K562 (cell line): ENCODE results near the gene PSAP. TPM values are rescaled to one million over a fixed set of nuclear protein-coding genes. Genes with fewer than 3 reads are reported as not detected.

ENCODE experiments used
- ARID2 ChIP-seq: fragments of 450-650 bp; IDR thresholded peaks from 2 replicates; pipeline ENCODE4 v1.6.1; 2017; ENCODE audit warnings: antibody characterized with exemption, mild to moderate bottlenecking
- CXXC5 ChIP-seq: fragments of 250-450 bp; sonication (Bioruptor Pico); IDR thresholded peaks from 2 replicates; pipeline ENCODE4 v1.8.0; 2022; ENCODE audit warnings: inconsistent platforms, mild to moderate bottlenecking, moderate library complexity
- ELF2 ChIP-seq: fragments of 250-450 bp; sonication (Bioruptor Pico); IDR thresholded peaks from 2 replicates; pipeline ENCODE4 v1.5.0; 2021; ENCODE audit warnings: mild to moderate bottlenecking
- ETV1 ChIP-seq: fragments of 450-650 bp; conservative IDR thresholded peaks from 2 replicates; pipeline ENCODE4 v1.6.1; 2016; ENCODE audit warnings: missing genetic modification characterization, control low read depth, low read depth, missing compliant biosample characterization
- L3MBTL2 ChIP-seq: fragments of 450-650 bp; IDR thresholded peaks from 2 replicates; pipeline ENCODE4 v1.6.1; 2016; ENCODE audit warnings: mild to moderate bottlenecking, moderate library complexity
- NR3C1 ChIP-seq: sonication (generic); formaldehyde crosslinking; IDR thresholded peaks from 2 replicates; pipeline ENCODE4 v1.8.1; 2022; ENCODE audit warnings: missing genetic modification reagents
- PHF20 ChIP-seq: fragments of 450-650 bp; IDR thresholded peaks from 2 replicates; pipeline ENCODE4 v1.6.1; 2018; ENCODE audit not compliant: partially characterized antibody
- POLR2G ChIP-seq: fragments of 200-400 bp; formaldehyde crosslinking; IDR thresholded peaks from 2 replicates; pipeline ENCODE4 v1.6.1; 2017; ENCODE audit warnings: low read depth, mild to moderate bottlenecking, antibody characterized with exemption, low read length, moderate library complexity
- SIN3A ChIP-seq, 2 experiments: fragments of 150-350 bp in 1 of 2; IDR thresholded peaks; 2 replicates each; pipeline ENCODE4 v1.6.1; 2011 to 2016; ENCODE audit warnings: borderline replicate concordance in 2 of 2, low read depth in 2 of 2, low read length in 2 of 2, mild to moderate bottlenecking in 2 of 2, moderate library complexity in 2 of 2; ENCODE audit not compliant: control insufficient read depth in 1 of 2
- SIRT6 ChIP-seq: IDR thresholded peaks from one replicate; pipeline ENCODE4 v1.6.1; 2012; ENCODE audit warnings: low read depth, mild to moderate bottlenecking, control low read depth, inconsistent platforms, low read length, moderate library complexity
- SP2 ChIP-seq: IDR thresholded peaks from 2 replicates; pipeline ENCODE4 v1.6.1; 2011; ENCODE audit warnings: mild to moderate bottlenecking, low read depth, low read length, moderate library complexity; ENCODE audit not compliant: poor library complexity, severe bottlenecking; ENCODE audit errors: extremely low read depth
- U2AF1 ChIP-seq: fragments of 200-400 bp; formaldehyde crosslinking; optimal IDR thresholded peaks from 2 replicates; pipeline ENCODE3; 2017; ENCODE audit warnings: mild to moderate bottlenecking, low read depth, low read length, moderate library complexity
- ZBTB1 ChIP-seq: sonication (generic); formaldehyde crosslinking; IDR thresholded peaks from 2 replicates; pipeline ENCODE4 v1.8.1; 2023; ENCODE audit warnings: missing genetic modification reagents, low read depth, mild to moderate bottlenecking, borderline replicate concordance
- polyA plus RNA-seq, 8 experiments: library from polyadenylated mRNA; depleted of rRNA in 4 of 8; stranded (reverse) in 5 of 8; unstranded in 3 of 8; fragments of >200 nt; fragmentation: Nextera tagmentation in 2 of 8; fragmentation: Illumina TruSeq in 1 of 8; extraction: Ambion mirVana in 2 of 8; extraction: Trizol in 1 of 8; gene quantifications; 2 replicates each; pipeline versions ENCODE4 v1.2.1 to v1.2.3, GENCODE V29; 2011 to 2014; ENCODE audit warnings: inconsistent platforms in 1 of 8, missing spikeins in 1 of 8
- total RNA-seq, 7 experiments: library from RNA; depleted of rRNA in 6 of 7; stranded (reverse); fragments of >200 nt in 6 of 7; fragmentation: Illumina TruSeq in 2 of 7; extraction: Trizol in 2 of 7; gene quantifications; 2 replicates each; pipeline versions ENCODE4 v1.2.1 to v1.2.3, GENCODE V29; 2011 to 2021; ENCODE audit warnings: low replicate concordance in 1 of 7
- TF ChIP-seq, protein P1 (sequence below), 2 experiments: fragments of 450-650 bp; IDR thresholded peaks; 2 replicates each; pipeline ENCODE4 v1.6.1; 2018; ENCODE audit warnings: mild to moderate bottlenecking in 2 of 2, low read depth in 1 of 2; ENCODE audit not compliant: partially characterized antibody in 2 of 2
- TF ChIP-seq, protein P2 (sequence below), 2 experiments: fragments of 150-350 bp in 1 of 2; IDR thresholded peaks; 2 replicates each; pipeline ENCODE4 v1.6.1; 2012 to 2016; ENCODE audit warnings: low read depth in 2 of 2, low read length in 2 of 2, mild to moderate bottlenecking in 1 of 2, moderate library complexity in 1 of 2
- TF ChIP-seq, protein P3 (sequence below): fragments of 450-650 bp; IDR thresholded peaks from 2 replicates; pipeline ENCODE4 v1.6.1; 2014; ENCODE audit warnings: low read depth, mild to moderate bottlenecking, moderate library complexity, borderline replicate concordance

PSAP gene
- total and polyA plus RNA-seq, 9 of the 15 experiments (the other 6 are each of a cell fraction or from before 2014, with no cell fraction given) = 245 to 700 (median 429) TPM

- TF ChIP-seq, protein P1, sequence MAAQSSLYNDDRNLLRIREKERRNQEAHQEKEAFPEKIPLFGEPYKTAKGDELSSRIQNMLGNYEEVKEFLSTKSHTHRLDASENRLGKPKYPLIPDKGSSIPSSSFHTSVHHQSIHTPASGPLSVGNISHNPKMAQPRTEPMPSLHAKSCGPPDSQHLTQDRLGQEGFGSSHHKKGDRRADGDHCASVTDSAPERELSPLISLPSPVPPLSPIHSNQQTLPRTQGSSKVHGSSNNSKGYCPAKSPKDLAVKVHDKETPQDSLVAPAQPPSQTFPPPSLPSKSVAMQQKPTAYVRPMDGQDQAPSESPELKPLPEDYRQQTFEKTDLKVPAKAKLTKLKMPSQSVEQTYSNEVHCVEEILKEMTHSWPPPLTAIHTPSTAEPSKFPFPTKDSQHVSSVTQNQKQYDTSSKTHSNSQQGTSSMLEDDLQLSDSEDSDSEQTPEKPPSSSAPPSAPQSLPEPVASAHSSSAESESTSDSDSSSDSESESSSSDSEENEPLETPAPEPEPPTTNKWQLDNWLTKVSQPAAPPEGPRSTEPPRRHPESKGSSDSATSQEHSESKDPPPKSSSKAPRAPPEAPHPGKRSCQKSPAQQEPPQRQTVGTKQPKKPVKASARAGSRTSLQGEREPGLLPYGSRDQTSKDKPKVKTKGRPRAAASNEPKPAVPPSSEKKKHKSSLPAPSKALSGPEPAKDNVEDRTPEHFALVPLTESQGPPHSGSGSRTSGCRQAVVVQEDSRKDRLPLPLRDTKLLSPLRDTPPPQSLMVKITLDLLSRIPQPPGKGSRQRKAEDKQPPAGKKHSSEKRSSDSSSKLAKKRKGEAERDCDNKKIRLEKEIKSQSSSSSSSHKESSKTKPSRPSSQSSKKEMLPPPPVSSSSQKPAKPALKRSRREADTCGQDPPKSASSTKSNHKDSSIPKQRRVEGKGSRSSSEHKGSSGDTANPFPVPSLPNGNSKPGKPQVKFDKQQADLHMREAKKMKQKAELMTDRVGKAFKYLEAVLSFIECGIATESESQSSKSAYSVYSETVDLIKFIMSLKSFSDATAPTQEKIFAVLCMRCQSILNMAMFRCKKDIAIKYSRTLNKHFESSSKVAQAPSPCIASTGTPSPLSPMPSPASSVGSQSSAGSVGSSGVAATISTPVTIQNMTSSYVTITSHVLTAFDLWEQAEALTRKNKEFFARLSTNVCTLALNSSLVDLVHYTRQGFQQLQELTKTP (IDR thresholded peaks at IDR 0.05; ENCODE audit: low read depth in 1 of 2, partially characterized antibody in 2 of 2) = peak; percentile 27 to 69
- no peak for TF ChIP-seq SIN3A (IDR thresholded peaks at IDR 0.05; ENCODE audit: borderline replicate concordance in 2 of 2, control insufficient read depth in 1 of 2, low read depth in 2 of 2, low read length in 2 of 2)
- TF ChIP-seq CXXC5 (CRISPR knock-in tag) = peak; percentile 46; the same call in 1 of the 2 replicates
- no peak for TF ChIP-seq PHF20
- TF ChIP-seq ELF2 (CRISPR knock-in tag) = 0 out of 2 replicates have a peak, but pooled peaks have one; percentile 17
- no peak for TF ChIP-seq ZBTB1
- TF ChIP-seq, protein P2, sequence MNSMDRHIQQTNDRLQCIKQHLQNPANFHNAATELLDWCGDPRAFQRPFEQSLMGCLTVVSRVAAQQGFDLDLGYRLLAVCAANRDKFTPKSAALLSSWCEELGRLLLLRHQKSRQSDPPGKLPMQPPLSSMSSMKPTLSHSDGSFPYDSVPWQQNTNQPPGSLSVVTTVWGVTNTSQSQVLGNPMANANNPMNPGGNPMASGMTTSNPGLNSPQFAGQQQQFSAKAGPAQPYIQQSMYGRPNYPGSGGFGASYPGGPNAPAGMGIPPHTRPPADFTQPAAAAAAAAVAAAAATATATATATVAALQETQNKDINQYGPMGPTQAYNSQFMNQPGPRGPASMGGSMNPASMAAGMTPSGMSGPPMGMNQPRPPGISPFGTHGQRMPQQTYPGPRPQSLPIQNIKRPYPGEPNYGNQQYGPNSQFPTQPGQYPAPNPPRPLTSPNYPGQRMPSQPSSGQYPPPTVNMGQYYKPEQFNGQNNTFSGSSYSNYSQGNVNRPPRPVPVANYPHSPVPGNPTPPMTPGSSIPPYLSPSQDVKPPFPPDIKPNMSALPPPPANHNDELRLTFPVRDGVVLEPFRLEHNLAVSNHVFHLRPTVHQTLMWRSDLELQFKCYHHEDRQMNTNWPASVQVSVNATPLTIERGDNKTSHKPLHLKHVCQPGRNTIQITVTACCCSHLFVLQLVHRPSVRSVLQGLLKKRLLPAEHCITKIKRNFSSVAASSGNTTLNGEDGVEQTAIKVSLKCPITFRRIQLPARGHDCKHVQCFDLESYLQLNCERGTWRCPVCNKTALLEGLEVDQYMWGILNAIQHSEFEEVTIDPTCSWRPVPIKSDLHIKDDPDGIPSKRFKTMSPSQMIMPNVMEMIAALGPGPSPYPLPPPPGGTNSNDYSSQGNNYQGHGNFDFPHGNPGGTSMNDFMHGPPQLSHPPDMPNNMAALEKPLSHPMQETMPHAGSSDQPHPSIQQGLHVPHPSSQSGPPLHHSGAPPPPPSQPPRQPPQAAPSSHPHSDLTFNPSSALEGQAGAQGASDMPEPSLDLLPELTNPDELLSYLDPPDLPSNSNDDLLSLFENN (IDR thresholded peaks at IDR 0.05; ENCODE audit: low read depth in 2 of 2, low read length in 2 of 2) = 0 out of 4 replicates have a peak, but pooled peaks of 1 of the 2 experiments have one; percentile 35
- no peak for TF ChIP-seq U2AF1
- TF ChIP-seq L3MBTL2 = peak; percentile 95
- no peak for TF ChIP-seq POLR2G
- TF ChIP-seq NR3C1 (CRISPR knock-in tag) = no peak
- TF ChIP-seq, protein P3, sequence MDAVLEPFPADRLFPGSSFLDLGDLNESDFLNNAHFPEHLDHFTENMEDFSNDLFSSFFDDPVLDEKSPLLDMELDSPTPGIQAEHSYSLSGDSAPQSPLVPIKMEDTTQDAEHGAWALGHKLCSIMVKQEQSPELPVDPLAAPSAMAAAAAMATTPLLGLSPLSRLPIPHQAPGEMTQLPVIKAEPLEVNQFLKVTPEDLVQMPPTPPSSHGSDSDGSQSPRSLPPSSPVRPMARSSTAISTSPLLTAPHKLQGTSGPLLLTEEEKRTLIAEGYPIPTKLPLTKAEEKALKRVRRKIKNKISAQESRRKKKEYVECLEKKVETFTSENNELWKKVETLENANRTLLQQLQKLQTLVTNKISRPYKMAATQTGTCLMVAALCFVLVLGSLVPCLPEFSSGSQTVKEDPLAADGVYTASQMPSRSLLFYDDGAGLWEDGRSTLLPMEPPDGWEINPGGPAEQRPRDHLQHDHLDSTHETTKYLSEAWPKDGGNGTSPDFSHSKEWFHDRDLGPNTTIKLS = peak; percentile 52; the same call in 1 of the 2 replicates
- TF ChIP-seq SIRT6 = no peak
- TF ChIP-seq SP2 = no peak
- TF ChIP-seq ETV1 = 0 out of 2 replicates have a peak, but pooled peaks have one; percentile 31
- no peak for TF ChIP-seq ARID2
Observed at GRCh38 chr10:71882813-71883659, 32.0 kb upstream of the PSAP start (continued).
